IMR-90 (cell line): ENCODE measurements around the gene PCNX2. TPM values are rescaled to one million over a fixed set of nuclear protein-coding genes. Genes with fewer than 3 reads are reported as not detected.

Experiments
- ATAC-seq: fragments of 200-7000 bp; cut with Tn5 transposase; 2 replicates; pipeline ENCODE4 v1.9.1; 2020; ENCODE audit warnings: low read depth, mild to moderate bottlenecking, moderate library complexity
- BruUV-seq: library from RNA; stranded (reverse); fragments of 400-500 nt; replicated peaks from 2 replicates; lab custom pipeline; 2021; lab: Mats Ljungman, UMichigan
- CTCF ChIA-PET: fragments of 300-600 bp; formaldehyde crosslinking; extraction: SDS; loops from one replicate; lab custom pipeline; 2021; ENCODE audit warnings: antibody characterized with exemption; lab: Yijun Ruan, JAX
- POLR2A ChIA-PET: fragments of 300-600 bp; sonication (Branson Sonifier 250); formaldehyde crosslinking; loops from one replicate; lab custom pipeline; 2022; ENCODE audit warnings: antibody characterized with exemption; ENCODE audit not compliant: unreplicated experiment; lab: Charles Lee
- DNase-seq: peaks from one replicate; pipeline ENCODE4 v3.0.0; 2013
- H2AFZ ChIP-seq: replicated peaks from 2 replicates; pipeline ENCODE3; 2013; ENCODE audit warnings: low read length, mild to moderate bottlenecking; ENCODE audit not compliant: poor library complexity
- H2AK5ac ChIP-seq: 2 replicates; pipeline ENCODE4 v1.6.1; 2013; ENCODE audit warnings: low read depth, low read length, inconsistent platforms
- H2AK9ac ChIP-seq: replicated peaks from 2 replicates; pipeline ENCODE3; 2013; ENCODE audit warnings: mild to moderate bottlenecking, low read depth, low read length, moderate library complexity; ENCODE audit not compliant: poor library complexity
- H2BK120ac ChIP-seq: 2 replicates; pipeline ENCODE4 v1.6.1; 2013; ENCODE audit warnings: low read depth, low read length, inconsistent platforms
- H2BK15ac ChIP-seq: 3 replicates; pipeline ENCODE4 v1.6.1; 2013; ENCODE audit warnings: low read depth, low read length, inconsistent platforms
- H2BK20ac ChIP-seq: 2 replicates; pipeline ENCODE4 v1.6.1; 2013; ENCODE audit warnings: low read depth, mild to moderate bottlenecking, inconsistent platforms, low read length, moderate library complexity
- H2BK5ac ChIP-seq: 2 replicates; pipeline ENCODE4 v1.6.1; 2013; ENCODE audit warnings: mild to moderate bottlenecking, low read depth, low read length, inconsistent platforms; ENCODE audit not compliant: poor library complexity, severe bottlenecking
- H3K14ac ChIP-seq: replicated peaks from 2 replicates; pipeline ENCODE4 v1.6.1; 2013; ENCODE audit warnings: low read depth, low read length, inconsistent platforms
- H3K18ac ChIP-seq: 2 replicates; pipeline ENCODE4 v1.6.1; 2013; ENCODE audit warnings: low read depth, low read length, control low read depth
- H3K23ac ChIP-seq: 2 replicates; pipeline ENCODE4 v1.6.1; 2013; ENCODE audit warnings: low read depth, low read length, inconsistent platforms
- H3K27ac ChIP-seq: 2 replicates; pipeline ENCODE4 v1.5.1; 2013; ENCODE audit warnings: mild to moderate bottlenecking, control low read depth, low read length; ENCODE audit not compliant: insufficient read depth
- H3K27me3 ChIP-seq: 2 replicates; pipeline ENCODE4 v1.6.1; 2013; ENCODE audit warnings: low read length; ENCODE audit not compliant: control insufficient read depth, insufficient read depth
- H3K36me3 ChIP-seq: 2 replicates; pipeline ENCODE4 v1.6.1; 2013; ENCODE audit warnings: low read length, mixed read lengths; ENCODE audit not compliant: control insufficient read depth, insufficient read depth
- H3K4ac ChIP-seq: 2 replicates; pipeline ENCODE4 v1.6.1; 2013; ENCODE audit warnings: low read depth, low read length, inconsistent platforms
- H3K4me1 ChIP-seq: 2 replicates; pipeline ENCODE4 v1.6.1; 2013; ENCODE audit warnings: low read length, mixed read lengths; ENCODE audit not compliant: control insufficient read depth, insufficient read depth
- H3K4me2 ChIP-seq: 2 replicates; pipeline ENCODE4 v1.6.1; 2013; ENCODE audit warnings: low read depth, mild to moderate bottlenecking, control low read depth, low read length, moderate library complexity
- H3K4me3 ChIP-seq: 2 replicates; pipeline ENCODE4 v1.5.1; 2013; ENCODE audit warnings: low read depth, mild to moderate bottlenecking, control low read depth, low read length, moderate library complexity; ENCODE audit not compliant: insufficient read depth
- H3K56ac ChIP-seq: 2 replicates; pipeline ENCODE4 v1.6.1; 2013; ENCODE audit warnings: low read length, inconsistent platforms; ENCODE audit not compliant: insufficient read depth; ENCODE audit errors: extremely low read depth
- H3K79me1 ChIP-seq, 2 experiments: 2 replicates each; pipeline ENCODE4 v1.6.1; 2013; ENCODE audit warnings: low read length in 2 of 2, inconsistent platforms in 1 of 2, low read depth in 1 of 2
- H3K9ac ChIP-seq: 2 replicates; pipeline ENCODE4 v1.6.1; 2013; ENCODE audit warnings: low read depth, low read length, control low read depth
- H3K9me1 ChIP-seq: 2 replicates; pipeline ENCODE4 v1.6.1; 2013; ENCODE audit warnings: low read length, inconsistent platforms; ENCODE audit not compliant: insufficient read depth
- H3K9me3 ChIP-seq: 2 replicates; pipeline ENCODE4 v1.6.1; 2013; ENCODE audit warnings: low read length; ENCODE audit not compliant: control insufficient read depth, insufficient read depth
- H4K20me1 ChIP-seq: 2 replicates; pipeline ENCODE4 v1.6.1; 2013; ENCODE audit warnings: low read length, inconsistent platforms; ENCODE audit not compliant: insufficient read depth
- H4K5ac ChIP-seq: 2 replicates; pipeline ENCODE4 v1.6.1; 2013; ENCODE audit warnings: mild to moderate bottlenecking, low read depth, low read length, control low read depth
- H4K8ac ChIP-seq, 2 experiments: 2 replicates each; pipeline ENCODE4 v1.6.1; 2013; ENCODE audit warnings: low read depth in 2 of 2, low read length in 2 of 2, control low read depth in 1 of 2, inconsistent platforms in 1 of 2
- H4K91ac ChIP-seq: 2 replicates; pipeline ENCODE4 v1.6.1; 2013; ENCODE audit warnings: low read depth, low read length, inconsistent platforms; ENCODE audit not compliant: insufficient read depth
- BHLHE40 ChIP-seq: fragments of 150-350 bp; IDR thresholded peaks from 2 replicates; pipeline ENCODE4 v1.6.1; 2016; ENCODE audit warnings: mild to moderate bottlenecking, low read depth, low read length
- CEBPB ChIP-seq: IDR thresholded peaks from 2 replicates; pipeline ENCODE4 v1.6.1; 2012; ENCODE audit warnings: low read depth, low read length, improper control_type of control experiment
- CHD1 ChIP-seq: IDR thresholded peaks from 2 replicates; pipeline ENCODE4 v1.6.1; 2012; ENCODE audit warnings: low read depth, low read length, improper control_type of control experiment
- FOS ChIP-seq: fragments of 150-350 bp; IDR thresholded peaks from 2 replicates; pipeline ENCODE4 v1.6.1; 2016; ENCODE audit warnings: low read depth, low read length
- MAFK ChIP-seq: IDR thresholded peaks from 2 replicates; pipeline ENCODE4 v1.6.1; 2012; ENCODE audit warnings: low read depth, low read length, improper control_type of control experiment
- MAZ ChIP-seq: IDR thresholded peaks from 2 replicates; pipeline ENCODE4 v1.6.1; 2012; ENCODE audit warnings: low read depth, mild to moderate bottlenecking, low read length, improper control_type of control experiment, moderate library complexity, borderline replicate concordance
- MXI1 ChIP-seq: IDR thresholded peaks from 2 replicates; pipeline ENCODE4 v1.6.1; 2012; ENCODE audit warnings: low read depth, mild to moderate bottlenecking, low read length, moderate library complexity, borderline replicate concordance
- NFE2L2 ChIP-seq: fragments of 150-350 bp; IDR thresholded peaks from 2 replicates; pipeline ENCODE4 v1.6.1; 2016; ENCODE audit warnings: low read depth, mild to moderate bottlenecking, low read length
- POLR2A ChIP-seq: IDR thresholded peaks from 2 replicates; pipeline ENCODE4 v1.6.1; 2012; ENCODE audit warnings: mild to moderate bottlenecking, low read depth, low read length
- RAD21 ChIP-seq: IDR thresholded peaks from 2 replicates; pipeline ENCODE4 v1.6.1; 2012; ENCODE audit warnings: low read length, improper control_type of control experiment
- RCOR1 ChIP-seq: IDR thresholded peaks from 2 replicates; pipeline ENCODE4 v1.6.1; 2012; ENCODE audit warnings: mild to moderate bottlenecking, low read length, improper control_type of control experiment; ENCODE audit not compliant: insufficient replicate concordance
- RFX5 ChIP-seq: IDR thresholded peaks from 2 replicates; pipeline ENCODE4 v1.8.0; 2012; ENCODE audit warnings: low read depth, mild to moderate bottlenecking, low read length, moderate library complexity
- SMC3 ChIP-seq: fragments of 150-350 bp; IDR thresholded peaks from 2 replicates; pipeline ENCODE4 v1.6.1; 2016; ENCODE audit warnings: low read depth, mild to moderate bottlenecking, antibody characterized with exemption, low read length, moderate library complexity
- WGBS, 2 experiments: methylation state at CpG; one replicate each; pipeline versions ENCODE4 v1.1.5 to v1.1.7; 2013; ENCODE audit warnings: missing lambda C conversion rate in 2 of 2; ENCODE audit not compliant: insufficient read length in 1 of 2; ENCODE audit errors: extremely low coverage in 2 of 2; 5-methylcytosine and 5-hydroxymethylcytosine counted together
- dilution Hi-C: fragments of 300-500 bp; cut with HindIII; formaldehyde crosslinking; loops from one replicate; pipeline ENCODE4 v1.14.3; 2018; ENCODE audit warnings: low sequenced_read_pairs; ENCODE audit not compliant: unreplicated experiment
- in situ Hi-C: fragments of 300-500 bp; cut with MboI; formaldehyde crosslinking; loops from 3 replicates; pipeline ENCODE4 v1.14.3; 2019; ENCODE audit warnings: low sequenced_read_pairs, inconsistent platforms, mixed read lengths
- intact Hi-C: fragments of 100-400 bp; cut with micrococcal nuclease; formaldehyde crosslinking; loops from 2 replicates; pipeline ENCODE4 v1.10.0; 2022
- polyA plus RNA-seq, 3 experiments: library from polyadenylated mRNA; depleted of rRNA; stranded (reverse); fragments of >200 nt; gene quantifications; 2 replicates each; pipeline ENCODE4 v1.2.3, GENCODE V29; 2012; ENCODE audit warnings: low replicate concordance in 1 of 3
- total RNA-seq: library from RNA; depleted of rRNA; stranded (reverse); fragments of >200 nt; gene quantifications from 2 replicates; pipeline ENCODE4 v1.2.3, GENCODE V29; 2012
- TF ChIP-seq, protein P1 (sequence below): fragments of 150-350 bp; IDR thresholded peaks from 2 replicates; pipeline ENCODE4 v1.6.1; 2017; ENCODE audit warnings: mild to moderate bottlenecking, antibody characterized with exemption, low read length, low read depth
- TF ChIP-seq, protein P2 (sequence below): conservative IDR thresholded peaks from 2 replicates; pipeline ENCODE4 v1.5.1; 2012; ENCODE audit warnings: mild to moderate bottlenecking, low read depth, low read length, improper control_type of control experiment
- TF ChIP-seq, protein P3 (sequence below): fragments of 150-350 bp; IDR thresholded peaks from 2 replicates; pipeline ENCODE4 v1.6.1; 2016; ENCODE audit warnings: low read depth, mild to moderate bottlenecking, low read length, moderate library complexity, borderline replicate concordance

PCNX2 gene
- total and polyA plus RNA-seq, 2 of the 4 experiments (the other 2 are of a cell fraction): 15.9 to 22.6 TPM

DNA sequence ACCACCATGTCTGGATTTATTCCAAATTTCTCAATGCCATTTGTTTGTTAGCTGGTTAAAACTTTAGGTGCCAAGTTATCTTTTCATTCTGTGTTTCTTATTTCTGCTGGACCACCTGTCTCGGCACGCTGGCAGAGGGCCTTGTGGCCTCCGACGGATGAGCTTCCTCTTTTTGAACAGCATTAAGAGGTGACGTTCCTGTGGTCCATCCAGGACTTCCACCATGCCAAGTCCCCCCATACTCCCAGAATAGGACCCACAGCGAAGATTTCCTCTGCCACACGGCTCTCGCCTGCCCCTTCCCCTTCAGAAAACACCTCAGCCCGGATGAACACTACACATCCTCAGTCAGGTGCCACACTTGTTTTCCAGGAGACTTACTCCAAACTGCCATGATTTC is 271.3 kb downstream of the PCNX2 start:
- peaks cover 4% of the 10 kb centered on the region; the same call in 1 of the 2 replicates for H3K9me1 ChIP-seq
- DNase-seq (no peak), ATAC-seq (no peak)
- no peak overlapping the region for H3K18ac ChIP-seq
- H4K91ac ChIP-seq: no peak overlapping the region
- POLR2A ChIA-PET: no interaction called here
- TF ChIP-seq, protein P1, sequence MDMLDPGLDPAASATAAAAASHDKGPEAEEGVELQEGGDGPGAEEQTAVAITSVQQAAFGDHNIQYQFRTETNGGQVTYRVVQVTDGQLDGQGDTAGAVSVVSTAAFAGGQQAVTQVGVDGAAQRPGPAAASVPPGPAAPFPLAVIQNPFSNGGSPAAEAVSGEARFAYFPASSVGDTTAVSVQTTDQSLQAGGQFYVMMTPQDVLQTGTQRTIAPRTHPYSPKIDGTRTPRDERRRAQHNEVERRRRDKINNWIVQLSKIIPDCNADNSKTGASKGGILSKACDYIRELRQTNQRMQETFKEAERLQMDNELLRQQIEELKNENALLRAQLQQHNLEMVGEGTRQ: no peak
- TF ChIP-seq CEBPB: no peak
- no peak for TF ChIP-seq MXI1
- TF ChIP-seq POLR2A: no peak
- no peak for TF ChIP-seq MAFK
- TF ChIP-seq BHLHE40: no peak
- no peak for TF ChIP-seq RFX5
- no peak for TF ChIP-seq NFE2L2
- TF ChIP-seq CHD1: no peak
- TF ChIP-seq MAZ: no peak
- TF ChIP-seq RAD21: no peak
- TF ChIP-seq, protein P2, sequence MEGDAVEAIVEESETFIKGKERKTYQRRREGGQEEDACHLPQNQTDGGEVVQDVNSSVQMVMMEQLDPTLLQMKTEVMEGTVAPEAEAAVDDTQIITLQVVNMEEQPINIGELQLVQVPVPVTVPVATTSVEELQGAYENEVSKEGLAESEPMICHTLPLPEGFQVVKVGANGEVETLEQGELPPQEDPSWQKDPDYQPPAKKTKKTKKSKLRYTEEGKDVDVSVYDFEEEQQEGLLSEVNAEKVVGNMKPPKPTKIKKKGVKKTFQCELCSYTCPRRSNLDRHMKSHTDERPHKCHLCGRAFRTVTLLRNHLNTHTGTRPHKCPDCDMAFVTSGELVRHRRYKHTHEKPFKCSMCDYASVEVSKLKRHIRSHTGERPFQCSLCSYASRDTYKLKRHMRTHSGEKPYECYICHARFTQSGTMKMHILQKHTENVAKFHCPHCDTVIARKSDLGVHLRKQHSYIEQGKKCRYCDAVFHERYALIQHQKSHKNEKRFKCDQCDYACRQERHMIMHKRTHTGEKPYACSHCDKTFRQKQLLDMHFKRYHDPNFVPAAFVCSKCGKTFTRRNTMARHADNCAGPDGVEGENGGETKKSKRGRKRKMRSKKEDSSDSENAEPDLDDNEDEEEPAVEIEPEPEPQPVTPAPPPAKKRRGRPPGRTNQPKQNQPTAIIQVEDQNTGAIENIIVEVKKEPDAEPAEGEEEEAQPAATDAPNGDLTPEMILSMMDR: no peak
- TF ChIP-seq RCOR1: no peak
- no peak for TF ChIP-seq SMC3
- TF ChIP-seq FOS: no peak
- TF ChIP-seq, protein P3, sequence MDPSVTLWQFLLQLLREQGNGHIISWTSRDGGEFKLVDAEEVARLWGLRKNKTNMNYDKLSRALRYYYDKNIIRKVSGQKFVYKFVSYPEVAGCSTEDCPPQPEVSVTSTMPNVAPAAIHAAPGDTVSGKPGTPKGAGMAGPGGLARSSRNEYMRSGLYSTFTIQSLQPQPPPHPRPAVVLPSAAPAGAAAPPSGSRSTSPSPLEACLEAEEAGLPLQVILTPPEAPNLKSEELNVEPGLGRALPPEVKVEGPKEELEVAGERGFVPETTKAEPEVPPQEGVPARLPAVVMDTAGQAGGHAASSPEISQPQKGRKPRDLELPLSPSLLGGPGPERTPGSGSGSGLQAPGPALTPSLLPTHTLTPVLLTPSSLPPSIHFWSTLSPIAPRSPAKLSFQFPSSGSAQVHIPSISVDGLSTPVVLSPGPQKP: no peak
- H3K4ac ChIP-seq: no peak overlapping the region
- no TSS peak for BruUV-seq
- no peaks in the 10 kb centered on the region for H3K9me3 ChIP-seq
- no peak overlapping the region for H2AFZ ChIP-seq
- no peak overlapping the region for H3K56ac ChIP-seq
- no peak overlapping the region for H3K9ac ChIP-seq
- H3K27ac ChIP-seq: no peak overlapping the region
- H2BK120ac ChIP-seq: no peak overlapping the region
- H4K5ac ChIP-seq: no peak overlapping the region
- WGBS, 2 experiments: 100% methylated on average over 3 of the region's 9 CpGs; no CpG with 5 or more reads in 1 of the 2 experiments
- no peaks in the 10 kb centered on the region for H3K27me3 ChIP-seq
- H2AK9ac ChIP-seq: no peak overlapping the region
- no peak overlapping the region for H2BK15ac ChIP-seq
- 0 out of 2 replicates have a peak, but pooled peaks cover 2% of the 10 kb centered on the region for H3K36me3 ChIP-seq
- no peak overlapping the region for H3K14ac ChIP-seq
- intact Hi-C loops (loop anchor here (2.0 kb wide), 1 partner anchor 393 kb away; the partner anchor contains the start of gene SIPA1L2), in situ Hi-C loops (no loop called here), dilution Hi-C loops (no loop called here)
- H3K4me1 ChIP-seq: peaks cover 18% of the 10 kb centered on the region
- H2BK5ac ChIP-seq: no peak overlapping the region
- no peak overlapping the region for H2BK20ac ChIP-seq
- H2AK5ac ChIP-seq: no peak overlapping the region
- H3K23ac ChIP-seq: no peak overlapping the region
- no peak overlapping the region for H3K4me2 ChIP-seq
- no peaks in the 10 kb centered on the region for H3K79me1 ChIP-seq
- CTCF ChIA-PET: interaction anchor here (0.7 kb wide), 2 partner anchors 231 to 1367 kb away, joined by 3 read pairs; no protein-coding TSS in a partner anchor
- no peak overlapping the region for H3K4me3 ChIP-seq
- no peak overlapping the region for H4K8ac ChIP-seq
- no peaks in the 10 kb centered on the region for H4K20me1 ChIP-seq
